Measurements from ENCODE around the gene MRC2.

The MRC2 gene

GRCh38 chr17:62627219-62627903, at the start of gene MRC2:
TSS of gene MRC2 (plus strand) at chr17:62627670. CDS start at chr17:62627803, 133 bp downstream.
- in situ Hi-C loops (cut with MboI; ENCODE audit: low sequenced_read_pairs, unreplicated experiment) = no loop called here
- peak; percentile 78 for DNase-seq (ENCODE audit: low spot score)
- TF ChIP-seq CTCF (IDR thresholded peaks at IDR 0.05; ENCODE audit: borderline replicate concordance, control extremely low read depth, extremely low read depth, insufficient read depth, missing control alignments) = no peak

GRCh38 chr17:62578757-62579487, 48.5 kb upstream of the MRC2 start:
- TF ChIP-seq CTCF (IDR thresholded peaks at IDR 0.05; ENCODE audit: borderline replicate concordance, control extremely low read depth, extremely low read depth, insufficient read depth, missing control alignments) = no peak
- in situ Hi-C loops (cut with MboI; ENCODE audit: low sequenced_read_pairs, unreplicated experiment) = no loop called here
- DNase-seq (ENCODE audit: low spot score) = no peak

- no peak for TF ChIP-seq CTCF (IDR thresholded peaks at IDR 0.05; ENCODE audit: borderline replicate concordance, control extremely low read depth, extremely low read depth, insufficient read depth, missing control alignments)
- in situ Hi-C loops (cut with MboI; ENCODE audit: low sequenced_read_pairs, unreplicated experiment) = no loop called here
- DNase-seq (ENCODE audit: low spot score) = no peak
Measured at GRCh38 chr17:62580947-62581346, 46.5 kb upstream of the MRC2 start.

GRCh38 chr17:62581764-62582163, 45.7 kb upstream of the MRC2 start:
- TF ChIP-seq CTCF (IDR thresholded peaks at IDR 0.05; ENCODE audit: borderline replicate concordance, control extremely low read depth, extremely low read depth, insufficient read depth, missing control alignments) = no peak
- no peak for DNase-seq (ENCODE audit: low spot score)
- in situ Hi-C loops (cut with MboI; ENCODE audit: low sequenced_read_pairs, unreplicated experiment) = no loop called here

GRCh38 chr17:62587554-62587953, 39.9 kb upstream of the MRC2 start:
- no peak for DNase-seq (ENCODE audit: low spot score)
- TF ChIP-seq CTCF (IDR thresholded peaks at IDR 0.05; ENCODE audit: borderline replicate concordance, control extremely low read depth, extremely low read depth, insufficient read depth, missing control alignments) = no peak
- in situ Hi-C loops (cut with MboI; ENCODE audit: low sequenced_read_pairs, unreplicated experiment) = no loop called here

- no peak for TF ChIP-seq CTCF (IDR thresholded peaks at IDR 0.05; ENCODE audit: borderline replicate concordance, control extremely low read depth, extremely low read depth, insufficient read depth, missing control alignments)
- in situ Hi-C loops (cut with MboI; ENCODE audit: low sequenced_read_pairs, unreplicated experiment) = no loop called here
- DNase-seq (ENCODE audit: low spot score) = no peak
Measured at GRCh38 chr17:62588109-62588508, 39.4 kb upstream of the MRC2 start.

All from GM13976 (cell line).